CD4-positive, alpha-beta T cell treated with Interleukin-10 for 1 hour (primary cell): Measurements from ENCODE around the gene PXYLP1.
"Not testable (repeated sequence)": the region's sequence is repeated elsewhere in the genome, so short reads cannot be mapped to it uniquely, and the experiment has no call there.

Experiments used
- DNase-seq: peaks from one replicate; pipeline ENCODE4 v3.0.0-alpha.2; 2020

PXYLP1 gene

GRCh38 chr3:141231101-141231951, at the start of gene PXYLP1:
Gene PXYLP1 (plus strand): TSS chr3:141231825. CDS start chr3:141260176, 28,351 bp downstream.
- peak; percentile 89 for DNase-seq

- DNase-seq = no peak
Measured at GRCh38 chr3:141183606-141184005, 48.0 kb upstream of the PXYLP1 start.

- no peak for DNase-seq
Measured at GRCh38 chr3:141184430-141184829, 47.2 kb upstream of the PXYLP1 start.

GRCh38 chr3:141191097-141191749, 40.4 kb upstream of the PXYLP1 start:
- no peak for DNase-seq

- peak; percentile 96 for DNase-seq
Measured at GRCh38 chr3:141192345-141192744, 39.3 kb upstream of the PXYLP1 start.

- no peak for DNase-seq
Measured at GRCh38 chr3:141193066-141193830, 38.4 kb upstream of the PXYLP1 start.

- no peak for DNase-seq
Measured at GRCh38 chr3:141201122-141201521, 30.5 kb upstream of the PXYLP1 start.

- DNase-seq = no peak
Measured at GRCh38 chr3:141202682-141203081, 28.9 kb upstream of the PXYLP1 start.

- DNase-seq = no peak
Measured at GRCh38 chr3:141203866-141204265, 27.8 kb upstream of the PXYLP1 start.

- DNase-seq = no peak
Measured at GRCh38 chr3:141204343-141204742, 27.3 kb upstream of the PXYLP1 start.

GRCh38 chr3:141211306-141211705, 20.3 kb upstream of the PXYLP1 start:
- not testable (repeated sequence) for DNase-seq

GRCh38 chr3:141212101-141212500, 19.5 kb upstream of the PXYLP1 start:
- no peak for DNase-seq

- no peak for DNase-seq
Measured at GRCh38 chr3:141212555-141212954, 19.1 kb upstream of the PXYLP1 start.

- DNase-seq = no peak
Measured at GRCh38 chr3:141216975-141217374, 14.7 kb upstream of the PXYLP1 start.

- DNase-seq = no peak
Measured at GRCh38 chr3:141217389-141217788, 14.2 kb upstream of the PXYLP1 start.

GRCh38 chr3:141218162-141218835, 13.3 kb upstream of the PXYLP1 start:
- DNase-seq = no peak

GRCh38 chr3:141218926-141219325, 12.7 kb upstream of the PXYLP1 start:
- DNase-seq = no peak

- no peak for DNase-seq
Measured at GRCh38 chr3:141223673-141224166, 7.9 kb upstream of the PXYLP1 start.

- DNase-seq = no peak
Measured at GRCh38 chr3:141225939-141226338, 5.7 kb upstream of the PXYLP1 start.

GRCh38 chr3:141227216-141227615, 4.4 kb upstream of the PXYLP1 start:
- no peak for DNase-seq

GRCh38 chr3:141227752-141228151, 3.9 kb upstream of the PXYLP1 start:
- DNase-seq = no peak

- DNase-seq = no peak
Measured at GRCh38 chr3:141228395-141228794, 3.2 kb upstream of the PXYLP1 start.

GRCh38 chr3:141229132-141229531, 2.5 kb upstream of the PXYLP1 start:
- no peak for DNase-seq
